Body of pancreas (tissue), 4 donors: ENCODE results near the gene GALNT9. TPM values are rescaled to one million over a fixed set of nuclear protein-coding genes. Genes with fewer than 3 reads are reported as not detected.

Source experiments
- ATAC-seq: fragments of 150-250 bp; one replicate; pipeline ENCODE4 v1.9.1; 2016
- DNase-seq, 4 donors: peaks; one replicate each; pipeline ENCODE4 v3.0.0-alpha.2; 2019
- H3K27ac ChIP-seq, 4 donors: fragments of 200-600 bp; sonication (generic); 1 replicate in 3 of 4; 2 replicates in 1 of 4; pipeline versions ENCODE4 v1.5.1 to v1.6.1; 2016 to 2019; ENCODE audit warnings: mild to moderate bottlenecking in 1 of 4, mixed read lengths in 1 of 4, moderate library complexity in 1 of 4
- H3K27me3 ChIP-seq, 2 donors: fragments of 200-600 bp; sonication (generic); one replicate each; pipeline ENCODE4 v1.6.0; 2016; ENCODE audit warnings: mild to moderate bottlenecking in 1 of 2
- H3K36me3 ChIP-seq, 2 donors: fragments of 200-600 bp; sonication (generic); replicated peaks in 1 of 2; 2 replicates each; pipeline ENCODE4 v1.5.1; 2016; ENCODE audit warnings: low read depth in 2 of 2; ENCODE audit not compliant: insufficient read depth in 1 of 2
- H3K4me1 ChIP-seq: fragments of 200-600 bp; sonication (generic); one replicate; pipeline ENCODE4 v1.6.0; 2016
- H3K4me3 ChIP-seq, 2 donors: fragments of 200-600 bp; sonication (generic); 1 replicate in 1 of 2; 2 replicates in 1 of 2; pipeline ENCODE4 v1.5.1; 2016 to 2019
- H3K9me3 ChIP-seq, 3 donors: fragments of 200-600 bp; sonication (generic); 1 replicate in 2 of 3; 2 replicates in 1 of 3; pipeline ENCODE4 v1.5.1; 2016
- POLR2A ChIP-seq, 3 donors: fragments of 450-650 bp; IDR thresholded peaks; one replicate each; pipeline ENCODE4 v1.6.1; 2016; ENCODE audit warnings: antibody characterized with exemption in 3 of 3, mild to moderate bottlenecking in 2 of 3
- WGBS, 2 donors: methylation state at CpG; one replicate each; pipeline ENCODE4 v1.1.5; 2017; 5-methylcytosine and 5-hydroxymethylcytosine counted together
- intact Hi-C: fragments of 100-400 bp; cut with DNase I; formaldehyde crosslinking; loops from one replicate; pipeline ENCODE4 v1.15.1; 2023
- total RNA-seq, 2 donors: library from RNA; depleted of rRNA; stranded (reverse); fragments of >200 nt; gene quantifications; one replicate each; pipeline ENCODE4 v1.1.0, GENCODE V29; 2016
- TF ChIP-seq, protein P1 (sequence below), 7 experiments: fragments of 450-650 bp in 4 of 7; fragments of 200-600 bp in 3 of 7; sonication (generic) in 3 of 7; IDR thresholded peaks; one replicate each; pipeline ENCODE4 v1.5.1; 2016 to 2019; ENCODE audit warnings: antibody characterized with exemption in 7 of 7

The GALNT9 gene
- total RNA-seq, 2 donors from 2014 or later: not detected

DNA sequence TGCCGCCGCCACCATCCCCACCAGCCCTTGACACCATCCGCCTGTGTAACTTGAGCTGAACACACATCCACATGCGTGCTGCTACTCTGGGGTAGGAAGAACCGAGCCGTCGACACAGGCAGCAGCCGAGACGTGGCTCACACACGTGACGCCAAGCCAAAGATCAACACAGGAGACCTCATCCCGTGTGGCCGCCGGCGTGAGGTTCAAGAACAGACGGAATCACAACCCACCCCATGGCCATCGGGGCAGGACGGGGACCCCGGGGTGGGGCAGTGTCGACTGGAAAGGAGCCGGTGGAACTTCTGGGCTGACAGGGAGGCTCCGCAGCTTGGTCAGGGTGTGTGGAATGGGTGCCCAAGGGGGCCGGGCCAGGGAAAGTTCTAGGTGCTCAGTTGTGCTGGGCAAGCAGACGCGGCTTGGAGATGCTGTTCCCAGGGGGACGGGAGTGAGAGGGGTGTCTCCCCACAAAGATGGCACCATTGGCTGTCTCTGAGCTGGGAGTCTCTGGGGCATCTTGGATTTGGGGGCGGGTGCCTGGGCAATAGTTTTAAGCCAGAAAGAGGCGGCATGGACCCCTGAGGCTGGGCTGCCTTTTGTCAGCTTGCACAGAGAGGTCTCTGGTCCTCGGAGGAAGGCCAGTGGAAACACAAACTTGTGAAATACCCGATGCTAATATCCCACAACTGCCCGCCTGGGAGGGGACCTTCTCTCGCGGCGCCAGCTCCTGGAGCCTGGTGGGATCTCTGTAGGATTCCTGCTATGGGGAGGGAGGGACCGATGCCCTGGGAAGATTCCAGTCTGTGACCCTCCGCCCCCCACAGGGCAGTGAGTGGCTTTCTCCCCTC, 41.8 kb downstream of the GALNT9 start:
- WGBS, 2 donors: 69 to 76% methylated on average over 30 to 36 of the region's 36 CpGs
- no peak for TF ChIP-seq POLR2A (IDR thresholded peaks at IDR 0.05)
- TF ChIP-seq, protein P1, sequence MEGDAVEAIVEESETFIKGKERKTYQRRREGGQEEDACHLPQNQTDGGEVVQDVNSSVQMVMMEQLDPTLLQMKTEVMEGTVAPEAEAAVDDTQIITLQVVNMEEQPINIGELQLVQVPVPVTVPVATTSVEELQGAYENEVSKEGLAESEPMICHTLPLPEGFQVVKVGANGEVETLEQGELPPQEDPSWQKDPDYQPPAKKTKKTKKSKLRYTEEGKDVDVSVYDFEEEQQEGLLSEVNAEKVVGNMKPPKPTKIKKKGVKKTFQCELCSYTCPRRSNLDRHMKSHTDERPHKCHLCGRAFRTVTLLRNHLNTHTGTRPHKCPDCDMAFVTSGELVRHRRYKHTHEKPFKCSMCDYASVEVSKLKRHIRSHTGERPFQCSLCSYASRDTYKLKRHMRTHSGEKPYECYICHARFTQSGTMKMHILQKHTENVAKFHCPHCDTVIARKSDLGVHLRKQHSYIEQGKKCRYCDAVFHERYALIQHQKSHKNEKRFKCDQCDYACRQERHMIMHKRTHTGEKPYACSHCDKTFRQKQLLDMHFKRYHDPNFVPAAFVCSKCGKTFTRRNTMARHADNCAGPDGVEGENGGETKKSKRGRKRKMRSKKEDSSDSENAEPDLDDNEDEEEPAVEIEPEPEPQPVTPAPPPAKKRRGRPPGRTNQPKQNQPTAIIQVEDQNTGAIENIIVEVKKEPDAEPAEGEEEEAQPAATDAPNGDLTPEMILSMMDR (IDR thresholded peaks at IDR 0.05): no peak
- H3K4me3 ChIP-seq: no peak overlapping the region
- no peaks in the 10 kb centered on the region for H3K36me3 ChIP-seq
- no peaks in the 10 kb centered on the region for H3K9me3 ChIP-seq
- peaks cover 7% of the 10 kb centered on the region for H3K4me1 ChIP-seq
- intact Hi-C loops: no loop called here
- no peak overlapping the region for H3K27ac ChIP-seq
- DNase-seq (no peak), ATAC-seq (no peak)
- peaks cover 0 to 25% of the 10 kb centered on the region in 2 donors for H3K27me3 ChIP-seq

DNA sequence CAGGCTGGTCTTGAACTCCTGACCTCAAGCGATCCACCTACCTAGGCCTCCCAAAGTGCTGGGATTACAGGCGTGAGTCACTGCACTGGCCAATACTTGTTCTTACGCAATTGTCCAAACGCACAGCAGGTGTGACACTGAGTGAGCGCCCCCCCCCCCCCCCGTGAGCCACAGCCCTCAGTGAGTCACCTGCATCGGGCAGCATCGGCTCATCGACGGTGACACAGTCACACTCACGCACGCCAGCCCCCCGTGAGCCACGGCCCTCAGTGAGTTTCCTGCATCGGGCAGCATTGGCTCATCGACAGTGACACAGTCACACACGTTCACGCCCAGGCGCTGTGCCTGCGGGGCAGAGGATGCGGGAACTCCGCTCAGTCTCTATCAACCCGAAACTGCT, 42.5 kb downstream of the GALNT9 start:
- TF ChIP-seq, protein P1 (IDR thresholded peaks at IDR 0.05): no peak
- no peak for TF ChIP-seq POLR2A (IDR thresholded peaks at IDR 0.05)
- no peak overlapping the region for H3K27ac ChIP-seq
- intact Hi-C loops: no loop called here
- H3K36me3 ChIP-seq: no peaks in the 10 kb centered on the region
- H3K27me3 ChIP-seq: peaks cover 0 to 25% of the 10 kb centered on the region in 2 donors
- no peak overlapping the region for H3K4me3 ChIP-seq
- H3K9me3 ChIP-seq: no peaks in the 10 kb centered on the region
- no peak for ATAC-seq
- no peak for DNase-seq
- peaks cover 7% of the 10 kb centered on the region for H3K4me1 ChIP-seq
- WGBS, 2 donors: 64 to 94% methylated on average over 3 to 22 of the region's 23 CpGs

DNA sequence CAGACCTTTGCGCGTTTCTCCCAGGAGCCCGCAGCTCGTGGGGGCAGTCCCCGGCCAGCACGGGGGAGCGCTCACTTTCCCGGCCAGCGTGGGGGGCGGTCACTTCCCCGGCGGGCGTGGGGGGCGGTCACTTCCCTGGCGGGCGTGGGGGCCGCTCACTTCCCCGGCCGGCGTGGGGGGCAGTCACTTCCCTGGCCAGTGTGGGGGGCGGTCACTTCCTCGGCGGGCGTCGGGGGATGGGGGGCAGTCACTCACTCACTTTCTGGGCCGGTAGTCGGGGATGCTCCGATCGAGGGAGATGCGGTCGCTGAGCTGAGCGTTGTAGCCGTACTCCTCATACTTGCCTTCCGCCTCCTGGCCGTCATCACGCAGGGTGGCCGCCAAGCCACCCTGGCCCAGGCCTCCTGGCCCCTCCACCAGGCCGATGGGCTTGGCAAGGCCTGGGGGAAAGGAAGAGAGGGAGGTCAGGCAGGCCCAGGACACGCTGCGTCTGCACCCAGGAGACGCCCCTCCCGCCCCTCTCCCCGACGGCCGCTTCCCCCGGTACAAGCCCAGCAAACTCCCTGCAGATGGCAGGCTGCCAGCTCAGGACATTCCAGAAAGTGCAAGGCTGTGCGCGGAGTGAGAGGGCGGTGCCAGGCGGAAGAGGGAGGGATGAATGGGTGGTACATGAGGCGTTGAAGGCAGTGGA, 43.3 kb downstream of the GALNT9 start:
- TF ChIP-seq, protein P1 (IDR thresholded peaks at IDR 0.05): no peak
- no peak for TF ChIP-seq POLR2A (IDR thresholded peaks at IDR 0.05)
- intact Hi-C loops: no loop called here
- H3K4me1 ChIP-seq: peaks cover 7% of the 10 kb centered on the region
- WGBS, 2 donors: 5% methylated on average over 21 to 51 of the region's 51 CpGs
- H3K27me3 ChIP-seq: peaks cover 0 to 25% of the 10 kb centered on the region in 2 donors
- H3K9me3 ChIP-seq: no peaks in the 10 kb centered on the region
- DNase-seq (peak; percentile 44 to 60 (median 54)), ATAC-seq (peak; percentile 58)
- H3K4me3 ChIP-seq: no peak overlapping the region
- H3K27ac ChIP-seq: no peak overlapping the region
- H3K36me3 ChIP-seq: no peaks in the 10 kb centered on the region

DNA sequence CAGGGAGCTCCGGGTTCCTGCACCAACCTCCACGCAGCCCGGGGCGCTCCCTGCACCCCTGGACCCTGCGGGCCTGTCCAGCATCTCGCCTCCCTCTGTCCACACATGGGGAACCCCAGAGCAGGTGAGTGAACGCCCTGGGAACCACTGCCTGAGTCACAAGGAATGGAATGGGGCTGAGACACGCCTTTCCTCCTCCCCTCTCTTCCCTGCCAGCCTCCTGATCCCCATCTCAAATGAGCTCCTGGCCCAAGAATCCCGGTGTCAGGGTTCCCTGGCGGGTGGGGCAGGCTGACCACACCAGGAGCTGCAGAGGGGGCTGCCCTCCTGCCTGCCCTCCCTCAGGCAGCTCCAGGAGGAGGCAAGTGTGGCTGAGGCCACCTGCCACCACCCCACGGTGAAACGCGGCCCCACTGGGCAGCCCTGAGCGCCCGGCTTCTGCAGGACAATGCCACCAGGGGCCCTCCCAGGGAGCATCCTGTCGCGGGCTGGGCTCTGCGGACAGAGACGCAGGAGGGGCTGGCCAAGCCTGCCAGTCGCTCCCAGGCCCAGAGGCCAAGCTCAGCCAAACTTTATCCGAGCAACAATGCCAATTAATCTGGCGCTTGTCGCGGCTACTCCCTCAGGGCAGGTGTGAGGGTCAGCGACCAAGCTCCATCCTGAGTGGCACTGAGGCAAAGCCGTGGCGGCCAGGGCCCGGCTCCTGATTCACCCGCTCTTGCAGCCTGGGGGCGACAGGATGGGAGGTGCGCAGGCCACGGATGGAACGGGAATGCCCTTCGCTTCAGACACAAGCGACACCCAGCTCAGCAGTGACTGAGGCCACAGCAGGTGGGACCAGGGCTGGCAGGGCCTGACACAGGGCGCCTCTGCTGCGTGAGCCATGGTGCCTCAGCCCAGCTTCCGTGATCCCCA, 44.3 kb downstream of the GALNT9 start:
- TF ChIP-seq, protein P1 (IDR thresholded peaks at IDR 0.05): no peak
- TF ChIP-seq POLR2A (IDR thresholded peaks at IDR 0.05): no peak
- H3K36me3 ChIP-seq: no peaks in the 10 kb centered on the region
- peaks cover 0 to 25% of the 10 kb centered on the region in 2 donors for H3K27me3 ChIP-seq
- no peak for ATAC-seq
- WGBS, 2 donors: 47 to 63% methylated on average over 9 to 35 of the region's 38 CpGs
- H3K27ac ChIP-seq: no peak overlapping the region
- H3K4me1 ChIP-seq: peaks cover 7% of the 10 kb centered on the region
- no peak overlapping the region for H3K4me3 ChIP-seq
- intact Hi-C loops: no loop called here
- no peak for DNase-seq
- H3K9me3 ChIP-seq: no peaks in the 10 kb centered on the region
